ENCODE data around the gene DAP.

- TF ChIP-seq, protein P1, sequence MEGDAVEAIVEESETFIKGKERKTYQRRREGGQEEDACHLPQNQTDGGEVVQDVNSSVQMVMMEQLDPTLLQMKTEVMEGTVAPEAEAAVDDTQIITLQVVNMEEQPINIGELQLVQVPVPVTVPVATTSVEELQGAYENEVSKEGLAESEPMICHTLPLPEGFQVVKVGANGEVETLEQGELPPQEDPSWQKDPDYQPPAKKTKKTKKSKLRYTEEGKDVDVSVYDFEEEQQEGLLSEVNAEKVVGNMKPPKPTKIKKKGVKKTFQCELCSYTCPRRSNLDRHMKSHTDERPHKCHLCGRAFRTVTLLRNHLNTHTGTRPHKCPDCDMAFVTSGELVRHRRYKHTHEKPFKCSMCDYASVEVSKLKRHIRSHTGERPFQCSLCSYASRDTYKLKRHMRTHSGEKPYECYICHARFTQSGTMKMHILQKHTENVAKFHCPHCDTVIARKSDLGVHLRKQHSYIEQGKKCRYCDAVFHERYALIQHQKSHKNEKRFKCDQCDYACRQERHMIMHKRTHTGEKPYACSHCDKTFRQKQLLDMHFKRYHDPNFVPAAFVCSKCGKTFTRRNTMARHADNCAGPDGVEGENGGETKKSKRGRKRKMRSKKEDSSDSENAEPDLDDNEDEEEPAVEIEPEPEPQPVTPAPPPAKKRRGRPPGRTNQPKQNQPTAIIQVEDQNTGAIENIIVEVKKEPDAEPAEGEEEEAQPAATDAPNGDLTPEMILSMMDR (IDR thresholded peaks at IDR 0.05): no peak
- TF ChIP-seq POLR2A (IDR thresholded peaks at IDR 0.05): no peak
These were observed 78.1 kb downstream of the DAP start for GRCh38 chr5:10682801-10683525.

Data from thyroid gland (tissue), 4 donors.